Lower leg skin (tissue), 4 donors: ENCODE results near the gene TADA3. TPM values are rescaled to one million over a fixed set of nuclear protein-coding genes. Genes with fewer than 3 reads are reported as not detected.

ENCODE experiments used
- DNase-seq, 2 donors: peaks; one replicate each; pipeline ENCODE4 v3.0.0-alpha.2; 2019; ENCODE audit warnings: low spot score in 2 of 2
- H3K4me3 ChIP-seq: fragments of 200-600 bp; sonication (generic); 2 replicates; pipeline ENCODE4 v1.5.1; 2017; ENCODE audit warnings: mild to moderate bottlenecking, low read depth; ENCODE audit not compliant: poor library complexity, severe bottlenecking
- POLR2A ChIP-seq, 2 donors: fragments of 450-650 bp; IDR thresholded peaks; one replicate each; pipeline ENCODE4 v1.6.1; 2016 to 2017; ENCODE audit warnings: antibody characterized with exemption in 2 of 2, mild to moderate bottlenecking in 1 of 2, moderate library complexity in 1 of 2
- WGBS, 2 donors: methylation state at CpG; one replicate each; pipeline ENCODE4 v1.1.5; 2018; 5-methylcytosine and 5-hydroxymethylcytosine counted together
- intact Hi-C: fragments of 100-400 bp; cut with DNase I; formaldehyde crosslinking; loops from one replicate; pipeline ENCODE4 v1.15.0; 2023; ENCODE audit warnings: low total_unique reads
- total RNA-seq, 4 donors: library from RNA; depleted of rRNA; stranded (reverse); fragments of >200 nt; gene quantifications; one replicate each; pipeline ENCODE4 v1.1.0, GENCODE V29; 2016
- TF ChIP-seq, protein P1 (sequence below), 3 donors: fragments of 450-650 bp; IDR thresholded peaks; one replicate each; pipeline ENCODE4 v1.5.1; 2016; ENCODE audit warnings: antibody characterized with exemption in 3 of 3, mild to moderate bottlenecking in 3 of 3, moderate library complexity in 2 of 3

The TADA3 gene
- total RNA-seq, 4 donors from 2014 or later = 42.1 to 53.2 (median 47.0) TPM

DNA sequence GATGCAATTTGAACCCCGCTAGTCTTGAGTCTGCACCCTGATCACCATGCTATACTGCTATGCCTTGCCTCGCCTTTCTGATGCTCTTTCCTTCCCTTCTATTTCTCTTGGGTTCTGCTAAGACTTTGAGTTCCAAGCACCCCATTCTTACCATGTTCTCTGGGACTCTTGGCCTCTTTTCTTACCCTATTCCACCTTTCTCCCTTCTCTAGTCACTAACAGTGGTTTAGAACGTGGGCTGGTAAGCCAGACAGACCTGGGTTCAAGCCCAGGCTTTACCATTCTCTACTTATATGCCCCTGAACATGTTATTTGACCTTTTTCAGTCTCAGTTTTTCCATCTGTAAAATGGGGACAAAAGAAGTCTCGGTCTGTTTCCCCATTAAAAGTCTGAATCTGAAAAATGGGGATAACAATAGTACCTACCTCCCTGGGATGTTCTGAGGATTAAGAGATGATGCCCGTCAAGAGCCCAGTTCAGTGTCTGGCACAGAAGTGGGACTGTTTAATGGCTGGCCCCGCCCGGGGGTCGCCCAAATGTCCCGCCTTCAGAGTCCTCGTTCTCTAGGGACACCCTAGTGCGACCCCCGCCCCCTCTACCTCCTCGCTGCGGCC, 376 bp downstream of the TADA3 start:
- TF ChIP-seq, protein P1, sequence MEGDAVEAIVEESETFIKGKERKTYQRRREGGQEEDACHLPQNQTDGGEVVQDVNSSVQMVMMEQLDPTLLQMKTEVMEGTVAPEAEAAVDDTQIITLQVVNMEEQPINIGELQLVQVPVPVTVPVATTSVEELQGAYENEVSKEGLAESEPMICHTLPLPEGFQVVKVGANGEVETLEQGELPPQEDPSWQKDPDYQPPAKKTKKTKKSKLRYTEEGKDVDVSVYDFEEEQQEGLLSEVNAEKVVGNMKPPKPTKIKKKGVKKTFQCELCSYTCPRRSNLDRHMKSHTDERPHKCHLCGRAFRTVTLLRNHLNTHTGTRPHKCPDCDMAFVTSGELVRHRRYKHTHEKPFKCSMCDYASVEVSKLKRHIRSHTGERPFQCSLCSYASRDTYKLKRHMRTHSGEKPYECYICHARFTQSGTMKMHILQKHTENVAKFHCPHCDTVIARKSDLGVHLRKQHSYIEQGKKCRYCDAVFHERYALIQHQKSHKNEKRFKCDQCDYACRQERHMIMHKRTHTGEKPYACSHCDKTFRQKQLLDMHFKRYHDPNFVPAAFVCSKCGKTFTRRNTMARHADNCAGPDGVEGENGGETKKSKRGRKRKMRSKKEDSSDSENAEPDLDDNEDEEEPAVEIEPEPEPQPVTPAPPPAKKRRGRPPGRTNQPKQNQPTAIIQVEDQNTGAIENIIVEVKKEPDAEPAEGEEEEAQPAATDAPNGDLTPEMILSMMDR (IDR thresholded peaks at IDR 0.05) = no peak
- TF ChIP-seq POLR2A (IDR thresholded peaks at IDR 0.05) = no peak
- no peak for DNase-seq
- WGBS, 2 donors = 16 to 29% methylated on average over 7 to 14 of the region's 14 CpGs
- intact Hi-C loops = no loop called here
- peak overlapping the region; percentile 99 for H3K4me3 ChIP-seq

DNA sequence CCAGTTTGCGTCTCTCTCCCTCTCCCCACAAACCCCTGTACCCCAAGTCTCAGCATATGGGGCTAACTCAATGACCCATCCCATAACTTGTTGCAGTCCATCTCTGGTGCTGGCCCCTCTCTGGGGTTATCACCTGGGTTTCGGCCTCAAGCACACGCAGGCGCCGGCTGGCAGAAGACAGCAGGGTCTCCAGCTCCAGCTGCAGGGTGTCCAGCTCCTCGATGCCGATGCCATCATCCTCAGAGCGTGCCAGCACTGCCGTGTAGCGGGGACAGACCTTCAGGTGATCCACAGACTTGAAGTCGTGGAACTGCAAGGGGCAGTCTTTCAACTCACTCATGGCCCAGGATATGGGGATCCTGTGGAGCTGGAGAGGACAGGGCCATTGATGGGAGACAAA, 1.1 kb downstream of the TADA3 start:
- no peak overlapping the region for H3K4me3 ChIP-seq
- TF ChIP-seq, protein P1 (IDR thresholded peaks at IDR 0.05) = no peak
- no peak for TF ChIP-seq POLR2A (IDR thresholded peaks at IDR 0.05)
- DNase-seq = no peak

DNA sequence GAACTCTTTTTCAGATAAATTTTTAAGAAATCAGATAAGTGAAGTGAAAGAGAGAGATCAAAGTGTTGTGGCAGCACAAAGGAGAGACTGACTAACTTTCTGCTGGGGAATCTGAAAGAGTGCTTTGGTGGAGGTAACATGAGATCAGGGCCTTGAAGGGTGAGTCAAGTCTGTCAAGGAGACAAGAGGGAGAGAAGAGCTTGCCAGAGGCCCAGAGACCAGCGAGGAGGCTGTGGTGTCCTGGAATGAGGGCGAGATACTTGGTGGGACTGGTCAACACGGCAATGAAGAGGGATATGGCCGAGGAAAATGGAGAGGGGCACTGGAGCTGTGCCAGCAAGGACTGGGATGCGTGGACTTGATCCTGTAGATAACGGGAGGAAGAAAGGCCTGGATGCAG, 4.6 kb downstream of the TADA3 start:
- WGBS, 2 donors = 81 to 88% methylated on average over 6 of the region's 6 CpGs
- intact Hi-C loops = no loop called here

More for the DNA sequence above, 1.1 kb downstream of the TADA3 start:
- WGBS, 2 donors = 87 to 94% methylated on average over 11 of the region's 11 CpGs
- intact Hi-C loops = no loop called here

DNA sequence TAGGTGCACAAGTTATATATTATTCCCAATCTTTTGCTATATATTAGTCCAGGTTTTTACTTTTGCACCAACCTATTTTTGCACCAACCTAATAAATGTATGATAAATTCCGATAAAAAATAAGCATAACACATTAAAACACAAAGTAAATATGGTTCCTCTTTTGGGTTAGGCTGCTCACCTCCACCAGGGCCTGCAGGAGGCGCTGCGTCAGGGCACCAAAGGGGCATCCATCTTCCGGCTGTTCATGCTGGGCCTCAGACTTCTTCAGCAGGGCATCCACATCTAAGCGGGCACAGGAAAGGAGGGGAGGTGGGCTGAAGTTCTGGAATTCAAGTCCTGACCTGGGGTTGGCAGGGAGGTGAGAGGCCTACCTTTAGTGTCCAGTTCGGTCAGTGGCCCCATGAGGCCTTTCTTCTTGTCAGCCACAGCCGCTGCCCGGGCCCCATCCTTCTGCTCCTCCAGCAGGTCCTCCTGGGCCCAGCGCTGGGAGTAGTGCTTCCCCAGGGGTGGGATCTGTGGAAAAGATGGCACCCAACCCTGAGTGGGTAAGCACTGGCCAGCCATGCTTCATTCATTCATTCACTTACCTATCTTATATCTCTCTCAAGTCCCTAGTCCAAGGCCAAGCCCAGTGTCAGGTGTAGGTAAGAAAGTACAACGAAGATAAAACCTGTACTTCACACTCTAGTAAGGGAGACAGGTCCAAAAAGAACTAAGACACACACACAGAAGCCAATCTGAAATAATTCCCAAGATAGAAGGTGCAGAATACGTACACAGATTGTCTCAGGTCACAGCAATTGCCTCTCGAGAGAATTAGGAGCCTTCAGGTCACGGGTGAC, 5.2 kb downstream of the TADA3 start:
- 90 to 92% methylated on average over 13 of the region's 13 CpGs for WGBS, 2 donors
- DNase-seq = no peak
- H3K4me3 ChIP-seq = no peak overlapping the region
- intact Hi-C loops = no loop called here
- TF ChIP-seq POLR2A (IDR thresholded peaks at IDR 0.05) = no peak
- TF ChIP-seq, protein P1 (IDR thresholded peaks at IDR 0.05) = no peak

More for the DNA sequence above, 4.6 kb downstream of the TADA3 start:
- no peak for DNase-seq
- no peak for TF ChIP-seq POLR2A (IDR thresholded peaks at IDR 0.05)
- TF ChIP-seq, protein P1 (IDR thresholded peaks at IDR 0.05) = no peak
- no peak overlapping the region for H3K4me3 ChIP-seq

DNA sequence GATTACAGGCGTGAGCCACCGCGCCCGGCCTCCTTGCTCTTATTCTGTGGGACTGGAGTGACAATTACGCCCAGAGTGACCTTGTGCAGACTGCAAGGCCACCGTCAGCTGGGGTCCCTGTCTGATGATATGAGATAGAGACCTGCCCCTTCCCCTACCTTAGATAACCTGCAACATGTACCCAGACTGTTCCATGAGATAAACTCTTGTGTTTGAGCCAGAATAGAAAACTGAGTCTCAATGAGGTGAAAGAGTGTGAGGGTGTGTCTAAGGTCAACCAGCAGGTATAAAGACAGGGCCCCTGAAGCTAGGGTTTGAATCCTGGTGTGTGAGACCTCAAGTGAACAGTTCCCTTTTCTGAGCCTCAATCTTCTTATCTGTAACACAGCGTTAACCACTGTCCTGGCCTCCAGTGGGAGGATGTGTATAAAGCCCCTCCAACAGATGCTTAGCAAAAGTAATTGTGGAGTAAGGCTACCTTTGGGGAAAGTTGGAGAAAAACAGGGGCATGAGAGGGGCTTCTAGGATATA, 6.0 kb downstream of the TADA3 start:
- H3K4me3 ChIP-seq = no peak overlapping the region
- intact Hi-C loops = no loop called here
- 95 to 97% methylated on average over 7 of the region's 7 CpGs for WGBS, 2 donors
- TF ChIP-seq POLR2A (IDR thresholded peaks at IDR 0.05) = no peak
- TF ChIP-seq, protein P1 (IDR thresholded peaks at IDR 0.05) = no peak
- no peak for DNase-seq
